Muscle layer of duodenum (tissue), 2 donors: ENCODE measurements around the gene NOD1.
A peak's percentile ranks its signal among the peaks of the same experiment; 100 is the strongest.
"Not testable (repeated sequence)": the region's sequence is repeated elsewhere in the genome, so short reads cannot be mapped to it uniquely, and the experiment has no call there.

Experiments used
- H3K27ac ChIP-seq: one replicate; pipeline ENCODE4 v1.7.0; 2013; ENCODE audit warnings: mild to moderate bottlenecking, low read length
- H3K27me3 ChIP-seq: one replicate; pipeline ENCODE4 v1.7.0; 2013; ENCODE audit warnings: low read depth, mild to moderate bottlenecking, control low read depth, low read length
- H3K36me3 ChIP-seq, 2 donors: one replicate each; pipeline ENCODE4 v1.7.0; 2013; ENCODE audit warnings: low read length in 2 of 2, control low read depth in 1 of 2, mild to moderate bottlenecking in 1 of 2; ENCODE audit not compliant: insufficient read depth in 2 of 2, control insufficient read depth in 1 of 2
- H3K4me1 ChIP-seq, 2 donors: one replicate each; pipeline ENCODE4 v1.7.0; 2013; ENCODE audit warnings: low read length in 2 of 2, mild to moderate bottlenecking in 2 of 2, control low read depth in 1 of 2, moderate library complexity in 1 of 2; ENCODE audit not compliant: insufficient read depth in 2 of 2, control insufficient read depth in 1 of 2
- H3K4me3 ChIP-seq, 2 donors: one replicate each; pipeline ENCODE4 v1.7.0; 2013; ENCODE audit warnings: low read length in 2 of 2, low read depth in 1 of 2, mild to moderate bottlenecking in 1 of 2
- H3K9me3 ChIP-seq, 2 donors: one replicate each; pipeline ENCODE4 v1.7.0; 2013; ENCODE audit warnings: low read length in 2 of 2, control low read depth in 1 of 2, mild to moderate bottlenecking in 1 of 2; ENCODE audit not compliant: control insufficient read depth in 1 of 2
- donor health status: healthy.

NOD1 gene

GRCh38 chr7:30478349-30479201 is at the start of gene NOD1:
Gene NOD1, minus strand, starts transcription at chr7:30478784. Its CDS starts 21,863 bp downstream, at chr7:30456921.
- Histone ChIP-seq H3K27me3 (no peaks in the 10 kb centered on the region), H3K27ac (peak within 1 kb of the TSS; percentile 90), H3K4me3 (peak within 1 kb of the TSS; percentile 78 to 93), H3K4me1 (peaks cover 10 to 16% of the 10 kb centered on the region in 2 donors), H3K9me3 (no peaks in the 10 kb centered on the region), H3K36me3 (no peaks in the 10 kb centered on the region)

GRCh38 chr7:30527297-30527696 is 48.7 kb upstream of the NOD1 start:
- H3K4me1 ChIP-seq, H3K27ac ChIP-seq, H3K9me3 ChIP-seq, H3K36me3 ChIP-seq, H3K4me3 ChIP-seq, H3K27me3 ChIP-seq: not testable (repeated sequence)

GRCh38 chr7:30526163-30526562 is 47.6 kb upstream of the NOD1 start:
- no peak overlapping the region for H3K4me3 ChIP-seq
- no peak overlapping the region for H3K27ac ChIP-seq
- H3K9me3 ChIP-seq = no peaks in the 10 kb centered on the region
- no peaks in the 10 kb centered on the region for H3K36me3 ChIP-seq
- H3K4me1 ChIP-seq = peaks cover 0 to 1% of the 10 kb centered on the region in 2 donors
- no peaks in the 10 kb centered on the region for H3K27me3 ChIP-seq

- H3K4me3 ChIP-seq = no peak overlapping the region
- H3K36me3 ChIP-seq = no peaks in the 10 kb centered on the region
- no peaks in the 10 kb centered on the region for H3K9me3 ChIP-seq
- no peak overlapping the region for H3K27ac ChIP-seq
- H3K27me3 ChIP-seq = no peaks in the 10 kb centered on the region
- H3K4me1 ChIP-seq = peaks cover 0 to 6% of the 10 kb centered on the region in 2 donors
Measured at GRCh38 chr7:30525429-30525828, 46.8 kb upstream of the NOD1 start.

GRCh38 chr7:30524545-30524944 is 46.0 kb upstream of the NOD1 start:
- Histone ChIP-seq H3K36me3 (no peaks in the 10 kb centered on the region), H3K4me3 (no peak overlapping the region), H3K27ac (no peak overlapping the region), H3K9me3 (no peaks in the 10 kb centered on the region), H3K27me3 (no peaks in the 10 kb centered on the region), H3K4me1 (peaks cover 0 to 6% of the 10 kb centered on the region in 2 donors)

- Histone ChIP-seq H3K4me3 (no peak overlapping the region), H3K9me3 (no peaks in the 10 kb centered on the region), H3K4me1 (peaks cover 0 to 6% of the 10 kb centered on the region in 2 donors), H3K36me3 (no peaks in the 10 kb centered on the region), H3K27me3 (no peaks in the 10 kb centered on the region), H3K27ac (no peak overlapping the region)
Measured at GRCh38 chr7:30523466-30523865, 44.9 kb upstream of the NOD1 start.

GRCh38 chr7:30522159-30522558 is 43.6 kb upstream of the NOD1 start:
- no peak overlapping the region for H3K4me3 ChIP-seq
- no peaks in the 10 kb centered on the region for H3K9me3 ChIP-seq
- no peaks in the 10 kb centered on the region for H3K27me3 ChIP-seq

GRCh38 chr7:30521532-30521931 is 42.9 kb upstream of the NOD1 start:
- no peaks in the 10 kb centered on the region for H3K9me3 ChIP-seq
- peaks cover 0 to 6% of the 10 kb centered on the region in 2 donors for H3K4me1 ChIP-seq
- H3K27me3 ChIP-seq = no peaks in the 10 kb centered on the region
- H3K36me3 ChIP-seq = no peaks in the 10 kb centered on the region
- no peak overlapping the region for H3K27ac ChIP-seq
- no peak overlapping the region for H3K4me3 ChIP-seq

More at GRCh38 chr7:30522159-30522558, 43.6 kb upstream of the NOD1 start:
- Histone ChIP-seq H3K36me3 (no peaks in the 10 kb centered on the region), H3K27ac (no peak overlapping the region), H3K4me1 (peaks cover 0 to 6% of the 10 kb centered on the region in 2 donors)

- Histone ChIP-seq H3K27ac (no peak overlapping the region), H3K36me3 (no peaks in the 10 kb centered on the region), H3K4me3 (no peak overlapping the region), H3K4me1 (peaks cover 0 to 6% of the 10 kb centered on the region in 2 donors), H3K27me3 (no peaks in the 10 kb centered on the region), H3K9me3 (no peaks in the 10 kb centered on the region)
Measured at GRCh38 chr7:30519122-30519521, 40.5 kb upstream of the NOD1 start.

- Histone ChIP-seq H3K4me1 (peaks cover 0 to under 1% of the 10 kb centered on the region in 2 donors), H3K27me3 (no peaks in the 10 kb centered on the region), H3K27ac (no peak overlapping the region), H3K36me3 (no peaks in the 10 kb centered on the region), H3K9me3 (no peaks in the 10 kb centered on the region), H3K4me3 (no peak overlapping the region)
Measured at GRCh38 chr7:30515761-30516160, 37.2 kb upstream of the NOD1 start.

GRCh38 chr7:30514776-30515175 is 36.2 kb upstream of the NOD1 start:
- Histone ChIP-seq H3K4me3 (no peak overlapping the region), H3K9me3 (no peaks in the 10 kb centered on the region), H3K4me1 (no peaks in the 10 kb centered on the region), H3K36me3 (no peaks in the 10 kb centered on the region), H3K27me3 (no peaks in the 10 kb centered on the region), H3K27ac (no peak overlapping the region)

- Histone ChIP-seq H3K27ac (no peak overlapping the region), H3K27me3 (no peaks in the 10 kb centered on the region), H3K4me1 (no peaks in the 10 kb centered on the region), H3K4me3 (no peak overlapping the region), H3K9me3 (no peaks in the 10 kb centered on the region), H3K36me3 (no peaks in the 10 kb centered on the region)
Measured at GRCh38 chr7:30514177-30514576, 35.6 kb upstream of the NOD1 start.
